ENCODE results near the gene LIME1.
"Not testable (repeated sequence)": the region's sequence is repeated elsewhere in the genome, so short reads cannot be mapped to it uniquely, and the experiment has no call there.

Gene LIME1

DNA sequence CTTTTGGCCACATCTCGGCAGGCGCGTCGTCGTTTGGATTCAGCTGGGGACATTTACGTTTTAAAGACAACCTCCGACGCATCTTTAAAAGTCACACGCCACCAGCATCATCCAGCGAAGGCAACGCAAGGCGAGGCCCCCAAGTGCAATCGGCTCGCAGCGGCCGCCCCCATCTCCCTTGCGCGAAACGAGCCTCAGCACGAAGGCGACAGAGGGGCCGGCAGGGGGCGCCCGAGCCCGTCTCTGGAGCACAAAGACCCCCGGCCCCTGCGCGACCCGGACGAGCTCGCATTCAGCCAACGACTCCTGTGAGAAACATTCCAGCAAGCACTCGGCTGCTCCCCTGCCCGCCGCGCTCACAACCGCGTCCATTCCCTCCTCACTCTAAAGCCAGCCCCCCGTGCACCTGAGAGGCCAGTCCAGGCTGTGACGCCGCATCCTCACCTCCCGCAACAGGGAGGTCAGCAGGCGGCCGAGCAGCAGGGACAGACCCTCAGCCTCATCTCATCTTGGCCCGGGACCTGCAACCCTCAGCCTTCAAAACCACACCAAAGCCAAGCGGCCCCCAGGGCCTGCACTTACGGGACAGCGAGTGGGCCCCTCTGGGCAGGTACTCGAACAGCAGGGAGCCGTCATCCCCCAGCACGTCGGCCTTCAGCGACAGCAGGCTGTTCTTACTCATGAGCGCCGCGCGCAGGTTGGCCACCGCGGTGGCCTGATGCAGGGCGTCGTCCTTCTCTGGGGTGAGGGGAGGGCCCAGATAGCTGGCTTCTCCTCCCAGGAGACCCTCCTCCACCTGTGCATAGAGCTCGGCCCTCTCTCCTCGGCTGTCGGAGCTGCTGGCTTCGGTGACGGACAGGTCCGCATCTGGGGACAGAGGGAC is 38.9 kb downstream of the LIME1 start:
- DNase-seq: no peak

DNA sequence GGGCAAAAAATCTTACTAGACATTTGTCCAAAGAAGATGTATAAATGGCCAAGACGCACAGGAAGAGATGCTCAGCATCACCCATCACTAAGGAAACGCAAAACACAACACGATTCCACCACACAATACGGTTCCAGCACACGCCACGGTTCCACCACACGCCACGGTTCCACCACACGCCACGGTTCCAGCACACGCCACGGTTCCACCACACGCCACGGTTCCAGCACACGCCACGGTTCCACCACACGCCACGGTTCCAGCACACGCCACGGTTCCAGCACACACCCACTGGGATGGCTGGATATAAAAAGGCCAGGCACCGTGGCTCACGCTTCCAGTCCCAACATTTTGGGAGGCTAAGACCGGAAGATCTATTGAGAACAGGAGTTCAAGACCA is 40.4 kb downstream of the LIME1 start:
- not testable (repeated sequence) for DNase-seq

DNA sequence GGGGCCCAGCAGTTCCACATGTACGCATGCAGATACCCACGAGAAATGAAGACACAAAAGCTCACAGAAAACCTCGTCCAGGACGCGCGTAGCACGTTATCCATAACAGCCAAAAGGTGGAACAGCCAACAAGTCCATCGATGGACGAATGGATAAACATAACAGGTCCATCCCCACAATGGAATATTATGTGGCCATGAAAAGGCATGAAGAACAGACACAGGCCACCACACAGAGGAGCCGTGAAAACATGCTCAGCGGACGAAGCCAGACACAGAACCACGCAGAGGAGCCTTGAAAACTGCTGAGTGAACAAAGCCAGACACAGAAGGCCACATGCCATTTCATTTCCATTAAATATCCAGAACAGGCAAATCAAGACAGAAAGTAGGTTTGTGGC is 41.1 kb downstream of the LIME1 start:
- no peak for DNase-seq

DNA sequence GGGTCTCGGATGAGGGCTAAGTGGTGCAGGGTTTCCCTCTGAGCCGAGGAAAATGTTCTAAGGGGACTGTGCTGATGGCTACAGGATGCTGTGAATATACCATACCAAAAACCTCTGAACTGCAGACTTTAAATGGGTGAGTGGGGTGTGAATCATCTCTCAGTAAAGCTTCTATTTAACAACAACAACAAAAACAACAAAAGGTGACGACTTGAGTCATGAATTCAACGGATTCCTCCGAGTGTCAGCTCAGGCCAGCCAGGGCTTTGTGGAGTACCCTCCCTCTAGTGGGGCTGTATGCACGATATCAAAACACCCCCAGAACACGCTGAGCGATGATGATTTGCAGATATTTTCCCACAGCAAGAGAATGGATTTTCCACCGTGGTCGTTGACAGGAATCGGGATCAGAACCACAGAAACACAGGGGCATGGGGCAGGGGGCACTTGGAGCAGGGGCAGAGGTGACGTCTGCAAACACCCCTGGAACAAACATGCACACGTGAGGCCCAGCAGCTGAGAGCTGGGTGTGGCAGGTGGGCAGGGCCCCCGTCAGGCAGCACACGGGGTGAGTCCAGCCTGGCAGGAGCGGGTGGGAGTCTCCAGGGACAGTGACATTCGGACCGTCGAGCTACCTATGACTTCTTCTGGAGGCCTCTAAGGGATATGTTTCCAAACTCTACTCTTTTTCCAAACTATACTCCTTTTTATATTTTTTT is 41.7 kb downstream of the LIME1 start:
- no peak for DNase-seq

DNA sequence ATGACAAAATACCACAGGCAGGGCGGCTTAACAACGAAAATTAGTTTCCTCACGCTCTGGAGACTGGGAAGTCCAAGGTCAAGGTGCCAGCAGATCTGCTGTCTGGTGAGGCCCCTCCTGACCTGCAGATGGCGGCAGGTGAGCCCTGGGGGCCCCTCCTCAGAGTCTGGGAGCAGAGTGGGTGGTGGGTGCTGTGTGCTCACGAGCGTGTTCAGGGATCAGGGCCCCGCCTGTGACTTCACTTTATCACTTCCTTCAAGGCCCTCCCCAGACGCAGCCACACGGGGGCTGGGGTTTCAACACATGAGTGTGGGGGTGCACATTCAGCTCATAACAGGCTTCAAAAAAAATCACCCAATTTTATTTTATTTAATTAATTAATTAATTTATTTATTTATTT is 42.4 kb downstream of the LIME1 start:
- DNase-seq: no peak

DNA sequence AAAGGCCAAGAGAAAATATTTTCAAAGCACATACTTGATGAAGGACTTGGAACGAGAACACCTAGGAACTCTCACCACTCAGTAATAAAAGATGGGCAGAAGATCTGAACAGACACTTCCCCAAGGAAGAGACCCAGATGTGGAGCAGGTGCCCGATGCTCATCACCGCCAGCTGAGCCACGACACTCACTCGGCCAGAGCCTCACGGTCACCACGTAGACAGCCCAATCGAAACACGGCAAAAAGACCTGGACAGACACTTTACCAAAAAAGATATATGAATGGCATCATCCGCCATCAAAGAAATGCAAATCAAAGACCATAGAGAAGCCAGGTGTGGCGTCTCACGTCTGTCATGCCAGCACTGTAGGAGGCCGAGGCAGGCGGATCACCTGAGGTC is 44.7 kb downstream of the LIME1 start:
- DNase-seq: no peak

DNA sequence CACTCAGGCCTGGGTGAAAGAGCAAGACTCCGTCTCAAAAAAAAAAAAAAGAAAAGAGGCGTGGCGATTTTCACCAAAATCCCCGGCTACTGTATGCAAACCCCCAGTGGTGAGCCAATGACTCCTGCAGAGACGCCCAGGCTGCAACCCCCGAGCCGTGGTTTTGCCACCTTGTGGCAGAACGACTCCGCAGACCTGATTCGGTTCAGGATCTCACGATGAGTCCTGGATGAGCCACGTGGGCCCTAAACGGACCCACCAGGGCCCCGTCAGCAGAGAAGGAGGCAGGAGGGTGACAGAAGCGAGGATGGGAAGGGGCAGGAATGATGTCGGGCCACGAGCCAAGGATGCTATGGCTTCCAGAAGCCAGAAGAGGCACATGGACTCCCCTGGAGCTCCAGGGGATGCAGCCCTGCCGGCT is 45.6 kb downstream of the LIME1 start:
- DNase-seq: no peak

DNA sequence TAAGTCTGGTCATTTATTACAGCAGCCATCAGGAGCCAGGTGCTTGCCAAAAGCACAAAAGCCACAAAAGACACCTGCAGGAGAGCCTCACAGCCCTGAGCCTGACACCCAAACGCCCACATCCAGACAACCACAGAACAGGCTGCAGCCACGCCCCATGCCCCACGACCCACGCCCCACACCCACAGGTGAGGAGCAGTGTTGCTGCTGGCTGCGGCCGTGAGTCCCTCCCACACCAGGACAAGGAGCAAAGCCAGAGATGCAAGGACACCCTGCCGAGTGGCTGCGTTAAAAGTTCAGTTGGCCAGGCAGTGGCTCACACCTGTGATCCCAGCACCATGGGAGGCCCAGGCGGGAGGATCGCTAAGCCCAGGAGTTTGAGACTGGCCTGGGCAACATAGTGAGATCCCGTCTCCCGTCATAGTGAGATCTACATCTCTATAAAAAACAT is 46.1 kb downstream of the LIME1 start:
- DNase-seq: no peak

DNA sequence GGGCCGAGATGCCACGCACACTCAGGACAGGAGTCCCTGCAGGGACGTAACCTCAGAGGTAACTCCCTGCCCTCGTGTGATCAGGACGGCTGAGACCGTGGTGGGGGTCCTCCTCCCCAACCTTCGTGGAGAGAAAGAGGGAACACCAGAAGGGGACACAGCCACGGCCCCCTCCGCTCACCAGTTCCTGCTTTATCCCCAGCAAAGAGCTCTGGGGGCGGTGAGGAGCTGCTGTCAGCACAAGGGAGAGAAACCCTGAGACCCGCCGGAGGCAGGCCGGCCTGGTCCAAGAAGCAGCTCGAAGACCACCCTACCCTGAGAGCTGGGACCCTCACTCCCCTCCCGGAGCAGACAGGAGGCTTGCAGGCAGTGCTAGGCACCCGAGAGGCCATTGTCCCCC is 47.5 kb downstream of the LIME1 start:
- no peak for DNase-seq

DNA sequence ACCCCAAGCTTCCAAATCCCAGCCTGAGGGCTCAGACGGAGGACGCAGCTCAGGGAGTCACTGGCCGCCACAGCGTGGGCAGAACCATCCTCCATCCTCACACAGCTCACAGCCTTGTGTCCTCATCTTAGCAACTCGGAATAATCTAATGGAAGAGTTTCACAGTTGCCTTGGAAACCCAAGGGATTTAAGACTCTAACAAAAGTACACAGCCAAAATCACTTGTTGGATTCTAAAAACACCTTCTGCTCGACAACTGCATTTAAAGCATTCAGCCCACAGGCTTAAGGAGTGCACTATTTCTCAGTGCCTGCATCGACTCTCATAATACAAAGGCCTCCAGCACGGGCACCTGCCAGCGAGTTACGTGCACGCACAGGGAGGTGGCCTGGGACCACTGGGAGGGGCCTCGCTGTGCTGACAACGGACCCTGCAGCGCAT is 49.2 kb downstream of the LIME1 start:
- DNase-seq: no peak

DNA sequence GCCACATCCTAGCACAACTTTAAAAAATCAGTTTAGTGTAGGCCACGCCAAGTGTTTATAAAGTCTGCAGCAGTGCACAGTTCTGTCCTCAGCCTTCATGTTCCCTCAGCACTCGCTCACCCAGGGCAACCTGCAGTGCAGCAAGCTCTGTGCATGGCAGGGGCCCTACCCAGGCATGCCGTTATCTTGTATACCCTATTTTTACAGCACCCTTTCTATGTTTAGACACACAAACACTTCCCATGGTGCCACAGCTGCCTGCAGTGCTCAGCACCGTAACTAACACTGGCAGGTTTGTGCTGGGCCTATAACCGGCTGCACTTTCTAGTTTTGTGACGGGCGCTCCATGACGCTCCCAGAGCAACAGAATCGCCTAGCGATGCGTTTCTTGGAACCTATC is 50.8 kb downstream of the LIME1 start:
- no peak for DNase-seq

DNA sequence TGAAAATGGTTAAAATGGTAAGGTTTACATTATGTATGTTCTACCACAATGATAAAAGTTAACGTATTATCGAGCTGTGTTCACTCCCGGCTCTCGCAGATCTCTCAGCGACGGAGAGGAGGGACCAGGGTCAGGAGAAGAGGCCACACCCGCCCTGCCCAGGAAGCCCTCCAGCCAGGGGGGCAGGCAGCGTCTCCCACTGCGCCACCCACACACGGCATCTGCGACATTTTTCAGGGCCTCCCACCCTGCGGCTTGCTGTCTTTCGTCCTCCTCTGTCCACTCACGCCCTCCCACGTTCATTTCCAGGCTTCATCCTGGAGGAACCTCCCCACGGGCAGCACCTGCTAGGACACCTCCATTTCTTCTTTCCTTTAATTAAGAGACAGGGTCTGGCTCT is 51.3 kb downstream of the LIME1 start:
- DNase-seq: no peak

Measured in DMS79 (cell line).